OCI-LY7 (cell line): ENCODE data around the gene GATAD1. TPM values are rescaled to one million over a fixed set of nuclear protein-coding genes. Genes with fewer than 3 reads are reported as not detected.

Experiments used
- BruUV-seq: library from RNA; stranded (reverse); fragments of 400-500 nt; replicated peaks from 2 replicates; lab custom pipeline; 2021; lab: Mats Ljungman, UMichigan
- CTCF ChIA-PET: fragments of 300-600 bp; sonication (Branson Sonifier 250); formaldehyde crosslinking; loops from one replicate; lab custom pipeline; 2022; ENCODE audit warnings: antibody characterized with exemption; ENCODE audit not compliant: unreplicated experiment; lab: Charles Lee
- POLR2A ChIA-PET: fragments of 300-600 bp; sonication (Branson Sonifier 250); formaldehyde crosslinking; loops from one replicate; lab custom pipeline; 2022; ENCODE audit warnings: antibody characterized with exemption; lab: Charles Lee
- DNase-seq: peaks from one replicate; pipeline ENCODE4 v3.0.0-alpha.2; 2015; ENCODE audit warnings: low spot score
- H2AFZ ChIP-seq: fragments of 200-600 bp; sonication (generic), shearing (Covaris generic); 2 replicates; pipeline ENCODE4 v1.6.1; 2014; ENCODE audit warnings: mild to moderate bottlenecking, antibody characterized with exemption, low read length, moderate library complexity
- H3K27ac ChIP-seq: fragments of 200-600 bp; sonication (generic); 2 replicates; pipeline ENCODE4 v1.5.1; 2014; ENCODE audit warnings: mixed run types, low read depth, mild to moderate bottlenecking, moderate library complexity, low read length, inconsistent platforms; ENCODE audit not compliant: poor library complexity, severe bottlenecking
- H3K36me3 ChIP-seq: fragments of 200-600 bp; sonication (generic); 2 replicates; pipeline ENCODE4 v1.6.1; 2014; ENCODE audit warnings: mild to moderate bottlenecking, antibody characterized with exemption, low read length, moderate library complexity, mixed read lengths; ENCODE audit not compliant: insufficient read depth
- H3K4me1 ChIP-seq: fragments of 200-600 bp; sonication (generic); 2 replicates; pipeline ENCODE4 v1.5.1; 2014; ENCODE audit warnings: mild to moderate bottlenecking, low read length; ENCODE audit not compliant: insufficient read depth, poor library complexity, severe bottlenecking
- H3K4me2 ChIP-seq: fragments of 200-600 bp; sonication (generic); 2 replicates; pipeline ENCODE4 v1.6.1; 2014; ENCODE audit warnings: mild to moderate bottlenecking, low read length
- H3K4me3 ChIP-seq: fragments of 200-600 bp; sonication (generic); 2 replicates; pipeline ENCODE4 v1.5.1; 2014; ENCODE audit warnings: mild to moderate bottlenecking, low read depth, low read length; ENCODE audit not compliant: poor library complexity, severe bottlenecking
- H3K79me2 ChIP-seq: fragments of 200-600 bp; sonication (generic); 2 replicates; pipeline ENCODE4 v1.6.1; 2016; ENCODE audit warnings: low read depth, mild to moderate bottlenecking, low read length, moderate library complexity, mixed read lengths; ENCODE audit not compliant: insufficient read depth
- H3K9me2 ChIP-seq: fragments of 200-600 bp; sonication (generic); 2 replicates; pipeline ENCODE4 v1.6.1; 2016; ENCODE audit warnings: mild to moderate bottlenecking, low read length, mixed read lengths; ENCODE audit not compliant: insufficient read depth
- H3K9me3 ChIP-seq: fragments of 200-600 bp; sonication (generic); 2 replicates; pipeline ENCODE4 v1.6.1; 2014; ENCODE audit warnings: mild to moderate bottlenecking, mixed run types, low read length, mixed read lengths
- H4K20me1 ChIP-seq: fragments of 200-600 bp; sonication (generic); 2 replicates; pipeline ENCODE4 v1.6.1; 2014; ENCODE audit warnings: mild to moderate bottlenecking, antibody characterized with exemption, low read length, moderate library complexity, mixed read lengths; ENCODE audit not compliant: insufficient read depth
- EZH2phosphoT487 ChIP-seq: fragments of 200-600 bp; sonication (generic); IDR thresholded peaks from 2 replicates; pipeline ENCODE4 v1.6.1; 2018; ENCODE audit warnings: low read depth, borderline replicate concordance, mild to moderate bottlenecking, mixed run types, antibody characterized with exemption, low read length, moderate library complexity, mixed read lengths
- intact Hi-C: fragments of 100-400 bp; cut with micrococcal nuclease; formaldehyde crosslinking; loops from one replicate; pipeline ENCODE4 v1.10.0; 2022; ENCODE audit not compliant: unreplicated experiment
- total RNA-seq, 2 experiments: library from RNA; depleted of rRNA in 1 of 2; stranded (reverse); fragments of >200 nt in 1 of 2; shearing (Covaris generic) in 1 of 2; gene quantifications; 2 replicates each; pipeline ENCODE4 v1.2.3, GENCODE V29; 2014 to 2022
- TF ChIP-seq, protein P1 (sequence below): fragments of 200-600 bp; sonication (generic); conservative IDR thresholded peaks from 2 replicates; pipeline ENCODE4 v1.5.1; 2014; ENCODE audit warnings: mild to moderate bottlenecking, antibody characterized with exemption, low read length, moderate library complexity, mixed read lengths

GATAD1 gene
- total RNA-seq, 2 experiments from 2014 or later: 19.6 to 37.9 TPM

DNA sequence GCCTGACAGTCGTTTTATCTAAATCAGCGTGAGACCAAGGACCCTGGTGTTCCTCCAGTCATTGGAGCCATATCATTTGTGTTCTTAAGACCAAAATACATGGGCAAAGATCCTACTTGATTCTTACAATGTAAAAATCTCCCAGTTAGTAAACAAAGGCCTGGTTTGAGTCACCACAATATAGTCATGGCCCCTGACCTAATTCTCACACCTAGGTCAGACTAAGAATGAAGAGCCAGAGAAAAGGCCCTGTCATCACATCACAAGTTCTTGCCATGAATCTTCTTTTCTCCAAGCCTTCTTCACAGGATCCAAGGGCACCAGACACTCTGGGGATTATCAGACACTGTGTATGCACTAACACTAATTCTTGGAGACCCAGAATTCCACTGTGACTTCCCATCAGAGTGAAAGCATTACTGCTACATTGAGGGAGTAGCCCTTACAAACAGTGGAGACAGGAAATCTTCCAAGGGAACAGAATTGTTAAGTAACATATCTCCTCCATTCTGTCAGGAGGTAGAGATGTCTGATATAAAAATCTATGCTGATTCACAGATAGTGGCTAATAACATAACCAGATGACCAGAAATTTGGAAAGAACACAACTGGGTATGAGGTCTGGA lies 38.1 kb downstream of the GATAD1 start:
- ChIA-PET POLR2A (no interaction called here), CTCF (no interaction called here)
- intact Hi-C loops: no loop called here
- TF ChIP-seq, protein P1, sequence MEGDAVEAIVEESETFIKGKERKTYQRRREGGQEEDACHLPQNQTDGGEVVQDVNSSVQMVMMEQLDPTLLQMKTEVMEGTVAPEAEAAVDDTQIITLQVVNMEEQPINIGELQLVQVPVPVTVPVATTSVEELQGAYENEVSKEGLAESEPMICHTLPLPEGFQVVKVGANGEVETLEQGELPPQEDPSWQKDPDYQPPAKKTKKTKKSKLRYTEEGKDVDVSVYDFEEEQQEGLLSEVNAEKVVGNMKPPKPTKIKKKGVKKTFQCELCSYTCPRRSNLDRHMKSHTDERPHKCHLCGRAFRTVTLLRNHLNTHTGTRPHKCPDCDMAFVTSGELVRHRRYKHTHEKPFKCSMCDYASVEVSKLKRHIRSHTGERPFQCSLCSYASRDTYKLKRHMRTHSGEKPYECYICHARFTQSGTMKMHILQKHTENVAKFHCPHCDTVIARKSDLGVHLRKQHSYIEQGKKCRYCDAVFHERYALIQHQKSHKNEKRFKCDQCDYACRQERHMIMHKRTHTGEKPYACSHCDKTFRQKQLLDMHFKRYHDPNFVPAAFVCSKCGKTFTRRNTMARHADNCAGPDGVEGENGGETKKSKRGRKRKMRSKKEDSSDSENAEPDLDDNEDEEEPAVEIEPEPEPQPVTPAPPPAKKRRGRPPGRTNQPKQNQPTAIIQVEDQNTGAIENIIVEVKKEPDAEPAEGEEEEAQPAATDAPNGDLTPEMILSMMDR: no peak
- TF ChIP-seq EZH2phosphoT487: no peak
- Histone ChIP-seq H3K4me2 (no peak overlapping the region), H3K27ac (no peak overlapping the region), H3K4me3 (no peak overlapping the region), H4K20me1 (no peaks in the 10 kb centered on the region), H2AFZ (no peak overlapping the region), H3K9me3 (no peaks in the 10 kb centered on the region), H3K9me2 (no peaks in the 10 kb centered on the region), H3K36me3 (peaks cover 55% of the 10 kb centered on the region), H3K79me2 (no peaks in the 10 kb centered on the region), H3K4me1 (no peaks in the 10 kb centered on the region)
- BruUV-seq: no TSS peak
- DNase-seq: no peak

DNA sequence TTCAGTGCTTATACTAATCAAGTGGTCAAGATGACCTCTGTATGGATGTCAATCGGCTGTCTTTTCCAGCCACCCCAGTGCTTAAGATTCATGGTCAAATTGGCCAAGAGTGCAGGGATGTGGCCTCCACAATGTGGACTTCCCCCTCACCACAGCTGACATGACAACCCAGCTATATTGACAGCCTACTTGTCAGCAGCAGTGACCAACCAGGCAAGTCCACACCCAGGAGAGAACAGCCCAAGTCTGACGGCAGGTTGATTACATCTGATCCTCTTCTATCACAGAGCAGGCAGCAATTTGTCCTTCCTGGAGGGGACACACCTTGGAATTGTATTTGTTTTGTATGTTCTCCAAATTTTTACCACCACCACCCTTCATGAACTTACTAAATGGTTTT lies 38.7 kb downstream of the GATAD1 start:
- Histone ChIP-seq H3K27ac (no peak overlapping the region), H3K4me1 (no peaks in the 10 kb centered on the region), H4K20me1 (no peaks in the 10 kb centered on the region), H3K36me3 (peaks cover 61% of the 10 kb centered on the region), H3K9me3 (no peaks in the 10 kb centered on the region), H3K9me2 (no peaks in the 10 kb centered on the region), H3K79me2 (no peaks in the 10 kb centered on the region), H2AFZ (no peak overlapping the region), H3K4me3 (no peak overlapping the region), H3K4me2 (no peak overlapping the region)
- DNase-seq: no peak
- TF ChIP-seq, protein P1: no peak
- TF ChIP-seq EZH2phosphoT487: no peak
- BruUV-seq: no TSS peak
- intact Hi-C loops: no loop called here
- ChIA-PET CTCF (no interaction called here), POLR2A (no interaction called here)

DNA sequence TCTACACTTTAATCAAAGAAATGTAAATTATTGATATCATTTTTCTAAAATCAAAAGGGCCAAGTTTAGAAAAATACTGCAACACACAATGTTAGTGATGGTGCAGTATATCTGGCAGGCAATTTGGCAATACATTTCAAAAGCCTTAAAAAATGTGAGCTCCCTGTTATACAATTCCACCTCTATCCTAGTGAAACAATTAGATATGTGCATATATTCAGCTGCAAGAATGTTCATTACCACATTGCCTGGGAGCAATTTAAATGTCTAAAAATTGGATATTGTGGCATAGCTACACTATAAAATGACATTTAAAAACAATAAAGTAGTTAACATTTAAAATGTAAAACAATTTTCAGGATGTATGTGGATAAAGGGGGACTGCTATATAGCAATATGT lies 40.5 kb downstream of the GATAD1 start:
- H2AFZ ChIP-seq: no peak overlapping the region
- no peak overlapping the region for H3K4me3 ChIP-seq
- no peaks in the 10 kb centered on the region for H3K9me3 ChIP-seq
- no peaks in the 10 kb centered on the region for H4K20me1 ChIP-seq
- POLR2A ChIA-PET: interaction anchor here (0.6 to 0.7 kb wide), 3 partner anchors 38 to 891 kb away, joined by 3 to 4 read pairs (median 3); no protein-coding TSS in a partner anchor
- H3K79me2 ChIP-seq: no peaks in the 10 kb centered on the region
- peaks cover 79% of the 10 kb centered on the region for H3K36me3 ChIP-seq
- H3K4me2 ChIP-seq: no peak overlapping the region
- H3K9me2 ChIP-seq: no peaks in the 10 kb centered on the region
- no peaks in the 10 kb centered on the region for H3K4me1 ChIP-seq
- H3K27ac ChIP-seq: no peak overlapping the region
- TF ChIP-seq EZH2phosphoT487: no peak
- TF ChIP-seq, protein P1: no peak
- DNase-seq: no peak
- intact Hi-C loops: no loop called here
- BruUV-seq: no TSS peak
- CTCF ChIA-PET: no interaction called here
